Stimulated activated CD4-positive, alpha-beta T cell treated with anti-CD3 and anti-CD28 coated beads, TNF-alpha, amount 100 ng/mL, for 4 hours (primary cell): ENCODE measurements around the gene GYPA.
"Not testable (repeated sequence)": the region's sequence is repeated elsewhere in the genome, so short reads cannot be mapped to it uniquely, and the experiment has no call there.

Experiments
- DNase-seq, 3 experiments: peaks; one replicate each; pipeline ENCODE4 v3.0.0-alpha.2; 2020; ENCODE audit warnings: low read depth in 3 of 3

GYPA gene

DNA sequence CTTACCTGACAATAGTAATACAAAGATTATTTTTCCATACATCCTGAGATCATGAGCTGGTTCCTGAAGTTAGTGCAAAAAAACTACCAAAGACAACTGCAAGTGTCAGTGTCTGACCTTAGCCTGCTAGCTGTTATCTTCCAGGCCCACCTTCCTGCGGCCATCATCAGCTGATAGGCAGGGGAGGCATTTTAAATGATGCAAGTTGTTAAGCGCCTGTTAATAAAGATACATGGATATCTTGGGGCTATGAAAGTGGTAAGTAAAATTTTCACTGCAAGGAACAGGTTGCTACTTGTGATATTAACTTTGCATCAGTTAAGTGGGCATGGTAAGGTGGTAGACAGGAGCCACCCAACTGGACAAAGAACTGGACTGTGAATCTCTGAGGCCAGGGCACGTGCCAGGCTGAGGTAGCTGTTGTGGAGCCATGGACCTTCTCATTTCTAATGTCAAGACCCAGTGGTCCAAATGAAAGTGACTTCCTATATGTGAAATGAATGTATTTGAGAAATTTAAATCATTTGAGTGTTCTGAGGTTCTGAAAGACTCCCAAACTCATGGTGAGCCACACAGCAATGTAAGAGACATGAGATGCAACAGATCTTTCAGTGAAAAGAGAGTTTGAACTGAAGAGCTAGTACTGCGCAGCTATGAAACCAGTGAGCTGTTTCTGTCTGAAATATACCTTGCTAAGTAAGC, at the start of gene GYPA:
TSS of gene GYPA (minus strand) at position 125 of the 702 bp plus-strand sequence. CDS start at position 42, 83 bp downstream.
- DNase-seq: not testable (repeated sequence)

DNA sequence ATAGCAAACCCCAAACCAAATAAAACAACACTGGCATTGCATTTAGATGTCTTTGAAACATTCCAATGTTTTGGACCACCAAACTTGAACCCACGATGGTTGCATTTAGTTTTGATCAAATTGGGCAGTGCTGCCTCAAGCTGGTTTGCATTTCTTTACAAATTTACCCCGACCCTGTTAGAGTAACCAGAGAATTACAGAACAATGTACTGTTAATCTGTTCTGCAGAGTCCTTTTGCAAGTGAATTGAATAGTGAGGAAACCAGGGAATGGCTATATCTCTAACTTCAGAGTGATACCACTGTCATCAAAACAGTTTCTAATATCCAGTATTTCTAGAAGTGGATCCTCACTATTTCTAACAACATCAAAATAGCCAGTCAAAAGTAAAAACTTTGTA, 49.5 kb upstream of the GYPA start:
- no peak for DNase-seq

DNA sequence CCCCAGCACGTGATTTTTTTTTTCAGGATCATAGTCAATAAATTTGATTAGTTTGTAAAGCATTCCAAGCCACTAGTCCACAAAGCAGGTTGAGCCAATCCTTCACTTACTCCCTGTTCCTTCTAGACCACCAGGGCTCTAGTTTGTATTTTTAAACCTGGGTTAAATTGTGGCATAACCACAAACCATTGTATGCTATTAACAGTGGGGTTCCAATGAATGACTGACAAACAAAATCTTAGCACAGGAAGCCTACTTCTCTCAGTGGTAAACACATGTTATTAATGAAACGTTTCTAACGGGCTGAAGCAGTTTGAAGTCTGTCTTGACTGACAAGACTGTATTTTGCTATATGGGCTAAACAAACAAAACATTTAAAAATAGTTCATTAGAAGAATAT, 48.6 kb upstream of the GYPA start:
- DNase-seq: no peak

DNA sequence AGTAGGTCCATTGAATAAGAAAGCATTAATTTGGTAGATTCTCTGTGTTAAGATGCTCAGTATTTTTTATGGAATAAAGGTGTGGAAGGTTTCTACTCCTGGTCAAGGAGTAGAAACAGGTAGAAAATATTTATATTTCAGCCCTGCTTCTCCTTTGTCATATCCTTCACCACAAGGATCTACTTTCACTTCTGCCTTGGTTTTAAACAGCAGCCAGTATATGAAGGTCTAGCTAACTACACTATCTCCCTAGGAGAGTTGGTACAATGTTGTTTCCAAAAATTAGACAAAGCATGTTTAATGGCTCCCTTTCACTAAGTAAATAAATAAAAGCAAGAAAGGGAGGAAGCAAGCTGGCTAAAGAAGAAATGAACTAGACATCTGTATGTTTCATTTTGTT, 44.6 kb upstream of the GYPA start:
- DNase-seq: no peak

DNA sequence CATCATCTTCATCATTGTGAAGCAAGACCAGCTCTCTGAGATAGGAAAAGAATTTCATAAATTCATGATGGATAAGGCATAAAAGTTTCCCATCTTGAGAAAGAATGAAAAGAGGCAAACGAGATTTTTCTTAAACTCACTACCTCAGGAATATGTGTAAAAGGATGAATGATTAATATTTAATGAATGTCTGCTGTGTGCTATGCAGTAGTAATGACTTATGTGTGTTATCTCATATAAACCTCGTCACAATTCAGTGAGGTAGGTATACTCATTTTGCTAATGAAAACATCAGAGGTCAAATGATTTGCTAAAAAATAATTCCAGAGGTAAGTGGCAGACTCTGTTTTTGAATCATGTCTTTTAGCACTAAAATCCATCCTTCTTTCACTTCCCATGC, 42.6 kb upstream of the GYPA start:
- DNase-seq: no peak

DNA sequence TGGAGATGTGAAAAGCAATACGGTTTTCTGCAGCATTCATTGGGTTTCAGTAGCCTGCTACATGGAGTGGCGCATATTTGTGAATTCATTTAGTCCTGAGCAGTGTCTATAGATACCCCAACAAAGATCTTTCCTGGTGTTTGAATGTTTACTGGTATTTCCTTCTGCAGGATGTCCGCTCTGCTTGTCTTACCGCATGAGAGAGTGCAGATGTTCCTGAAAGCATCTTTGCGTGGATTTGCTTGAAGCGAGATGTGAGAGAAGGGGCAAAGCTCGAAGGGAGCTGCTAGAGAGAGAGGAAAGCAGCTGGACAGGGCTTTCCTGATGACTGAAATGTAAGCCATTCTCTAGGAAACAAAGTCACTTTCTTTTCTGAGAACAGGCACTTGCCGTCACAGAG, 40.9 kb upstream of the GYPA start:
- no peak for DNase-seq

DNA sequence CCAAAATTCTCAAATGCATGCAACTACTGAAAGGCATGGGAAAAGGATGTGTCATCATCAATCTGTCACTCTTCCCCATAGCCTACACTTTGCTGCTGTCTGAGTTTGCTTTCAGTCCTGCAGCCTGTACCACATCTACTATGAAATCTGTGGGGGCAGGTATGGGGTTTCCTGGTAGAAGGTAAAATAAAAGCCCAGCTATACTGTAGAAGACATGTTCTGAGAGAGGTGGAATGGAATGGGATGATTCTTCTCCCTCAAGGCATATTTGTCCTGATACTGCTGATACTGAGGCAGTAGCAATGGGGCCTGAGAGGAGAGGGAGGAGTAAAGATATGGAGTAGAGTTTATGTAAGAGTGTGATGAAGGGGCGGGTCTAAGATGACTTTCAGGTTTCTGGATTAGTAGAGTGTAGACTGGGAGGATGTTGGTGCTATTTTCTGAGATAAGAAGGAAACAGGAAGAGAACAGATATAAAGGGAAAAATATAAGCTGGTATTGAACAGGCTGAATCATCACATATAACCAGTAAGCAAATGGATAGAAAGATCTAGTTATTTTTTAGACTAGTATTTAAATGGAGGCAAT, 38.7 kb upstream of the GYPA start:
- no peak for DNase-seq

DNA sequence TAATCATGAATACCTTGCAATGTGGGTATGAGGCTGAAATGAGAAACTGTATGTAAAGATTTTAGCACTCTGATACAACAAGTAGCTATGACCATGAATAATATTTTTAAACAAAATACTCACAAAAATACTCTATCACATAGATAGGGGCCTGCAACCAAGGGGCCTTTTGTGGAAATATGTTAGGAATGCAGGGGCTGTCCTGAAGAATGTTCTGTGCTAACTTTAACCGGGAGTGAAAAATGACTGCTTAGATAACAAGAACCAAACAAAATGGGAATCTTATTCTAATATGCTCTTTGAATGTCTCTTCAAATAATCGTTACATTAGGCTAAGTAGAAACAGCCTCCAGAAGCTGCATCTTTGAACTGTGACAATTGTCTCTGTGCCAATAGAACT, 37.9 kb upstream of the GYPA start:
- DNase-seq: no peak

DNA sequence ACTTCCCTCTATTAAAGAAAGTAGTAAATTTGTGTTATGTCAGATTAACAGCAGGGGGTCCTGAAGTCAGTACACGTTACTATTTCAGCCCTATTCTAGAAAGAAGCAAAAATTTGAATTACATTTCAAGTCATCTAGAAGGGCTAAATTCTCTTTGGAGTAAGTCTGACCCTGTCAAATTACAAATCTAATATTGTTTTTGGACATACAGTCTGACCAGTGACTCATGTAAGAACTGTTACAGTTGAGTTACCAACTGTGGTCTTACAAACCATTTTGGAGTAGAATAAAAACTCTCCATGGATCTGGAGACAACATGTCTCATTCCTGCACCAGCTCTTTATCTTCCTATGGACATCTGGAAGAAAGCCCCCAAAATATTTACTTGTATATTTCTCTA, 36.0 kb upstream of the GYPA start:
- no peak for DNase-seq

DNA sequence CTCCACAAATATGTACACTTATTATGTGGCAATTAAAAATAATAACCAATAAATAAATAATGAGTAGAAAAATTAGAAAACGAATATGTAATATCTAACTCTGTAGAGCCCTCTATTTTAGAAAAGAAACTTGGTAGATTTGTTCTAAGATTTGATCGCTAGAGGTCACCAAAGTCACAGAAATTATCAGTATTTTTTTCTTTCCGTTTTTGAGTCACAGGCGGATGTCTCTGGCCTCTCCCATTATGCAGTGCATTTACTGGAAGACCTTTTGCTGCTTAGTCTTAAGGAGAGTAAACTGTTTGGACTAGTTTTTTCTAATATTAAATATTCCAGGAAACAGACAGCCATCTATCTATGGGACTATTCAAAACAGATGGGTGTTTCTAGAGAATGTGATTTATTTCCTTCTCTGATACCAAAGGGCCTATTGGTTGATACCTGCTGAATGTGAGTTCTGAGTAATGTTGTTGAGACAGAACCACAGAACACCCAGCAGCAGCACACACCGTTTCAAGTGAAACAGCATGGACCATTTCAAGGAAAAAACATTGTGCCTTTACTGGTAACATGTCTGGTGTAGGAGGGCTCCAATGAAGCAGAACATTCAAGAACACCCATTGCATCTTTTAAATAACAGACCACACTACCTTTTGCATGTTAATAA, 34.0 kb upstream of the GYPA start:
- DNase-seq: no peak

DNA sequence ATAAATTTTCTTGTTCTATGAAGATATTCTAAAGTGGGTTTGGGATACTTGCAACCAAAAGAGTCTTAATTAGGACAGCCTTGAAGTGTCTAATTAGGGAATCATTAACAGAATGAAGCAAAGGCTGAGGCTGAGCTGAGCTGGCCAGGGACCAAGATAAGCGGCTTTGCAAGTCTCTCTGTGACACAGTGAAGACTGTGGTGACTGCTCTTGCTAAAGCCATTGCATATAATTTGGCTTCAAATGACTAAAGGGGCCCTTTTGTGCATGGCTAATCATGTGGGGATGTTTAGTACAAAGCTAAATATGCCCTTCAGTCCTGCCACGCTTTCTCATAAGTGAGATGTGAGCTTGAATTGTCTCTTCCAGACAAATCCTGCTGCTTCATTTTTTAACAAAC, 31.2 kb upstream of the GYPA start:
- DNase-seq: no peak

DNA sequence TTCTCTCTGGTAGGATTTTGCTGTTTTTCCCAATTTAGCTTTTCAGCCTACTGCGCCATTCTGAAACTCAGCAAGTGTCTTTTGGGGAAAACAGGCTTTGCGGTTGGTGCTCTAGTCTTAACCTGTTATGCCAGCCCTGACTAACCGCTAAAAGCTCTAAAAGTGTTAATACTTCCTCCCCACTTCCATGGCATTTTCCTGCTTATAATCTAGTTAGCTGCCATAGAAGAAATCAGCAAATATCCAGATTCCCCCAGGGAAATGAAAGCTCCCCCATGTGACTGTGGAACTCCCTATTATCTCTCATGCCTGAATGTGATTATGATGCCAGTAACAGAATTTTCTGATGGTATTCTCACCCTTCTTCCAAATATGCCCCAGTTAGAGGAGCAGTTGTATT, 28.7 kb upstream of the GYPA start:
- DNase-seq: no peak

DNA sequence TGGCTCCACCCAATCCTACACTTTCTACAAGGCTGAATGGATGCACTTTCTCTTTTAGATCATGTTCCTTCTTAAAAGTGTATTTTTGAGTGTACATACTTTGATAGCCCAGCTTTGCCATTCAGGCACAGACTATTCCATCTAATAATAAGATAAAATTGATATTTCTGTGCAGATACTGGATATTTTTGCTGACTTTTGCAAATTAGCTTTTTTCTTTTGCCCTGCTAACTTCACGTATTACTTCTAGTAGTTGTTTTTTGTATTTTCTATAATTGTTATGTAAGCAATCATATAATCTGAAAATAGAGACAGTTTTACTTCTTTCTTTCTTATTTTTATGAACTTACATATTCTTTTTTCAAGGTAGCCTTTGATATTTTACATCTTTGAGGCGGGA, 13.5 kb upstream of the GYPA start:
- DNase-seq: no peak

DNA sequence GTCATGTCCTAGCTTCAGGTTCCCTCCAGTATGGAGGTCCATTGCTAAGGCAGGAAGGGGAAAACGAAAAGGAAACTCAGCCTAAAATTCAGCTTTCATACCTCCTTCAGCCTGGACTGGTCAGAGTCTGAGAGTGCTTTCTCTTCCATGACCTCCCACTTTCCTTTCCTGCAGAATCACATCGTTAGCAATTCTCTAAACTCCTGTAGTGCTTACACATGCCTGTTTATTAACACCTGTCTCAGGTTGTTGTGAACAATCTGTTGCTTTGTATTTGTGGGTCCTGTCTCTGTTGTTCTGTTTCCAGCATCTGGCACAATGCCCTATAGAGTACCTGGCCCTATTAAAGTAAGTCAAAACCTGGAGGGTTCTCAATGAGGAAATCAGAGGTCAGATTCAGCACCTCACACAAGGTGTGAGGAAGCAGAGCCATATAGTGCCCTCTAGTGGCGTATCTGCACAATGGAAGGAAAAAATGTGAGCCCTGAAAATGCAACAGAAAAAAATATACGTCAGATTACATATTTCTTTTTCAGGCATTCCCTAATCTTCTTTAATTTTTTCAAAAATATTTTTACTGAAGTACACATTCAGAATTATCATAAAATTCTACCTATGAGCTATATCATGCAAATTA, 2.3 kb upstream of the GYPA start:
- DNase-seq: not testable (repeated sequence)

DNA sequence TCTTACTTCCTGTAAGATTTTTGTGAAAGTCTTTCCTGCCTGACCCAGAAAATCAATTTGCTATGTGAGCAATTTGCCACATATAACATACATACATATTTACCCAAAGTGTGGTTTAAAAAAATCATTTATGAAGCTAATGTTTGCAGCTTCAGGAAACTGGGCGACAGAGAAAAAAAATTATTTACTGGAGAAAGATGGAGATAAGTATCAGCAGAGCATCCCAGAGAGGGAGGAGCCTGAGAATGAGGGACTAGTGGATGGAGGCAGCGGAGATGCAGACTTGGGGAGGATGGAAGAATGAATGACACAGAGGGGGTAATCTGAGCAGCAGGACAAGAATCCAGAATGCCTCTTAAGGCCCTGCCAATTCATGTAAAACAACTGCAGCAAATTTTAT, 975 bp upstream of the GYPA start:
- DNase-seq: no peak

DNA sequence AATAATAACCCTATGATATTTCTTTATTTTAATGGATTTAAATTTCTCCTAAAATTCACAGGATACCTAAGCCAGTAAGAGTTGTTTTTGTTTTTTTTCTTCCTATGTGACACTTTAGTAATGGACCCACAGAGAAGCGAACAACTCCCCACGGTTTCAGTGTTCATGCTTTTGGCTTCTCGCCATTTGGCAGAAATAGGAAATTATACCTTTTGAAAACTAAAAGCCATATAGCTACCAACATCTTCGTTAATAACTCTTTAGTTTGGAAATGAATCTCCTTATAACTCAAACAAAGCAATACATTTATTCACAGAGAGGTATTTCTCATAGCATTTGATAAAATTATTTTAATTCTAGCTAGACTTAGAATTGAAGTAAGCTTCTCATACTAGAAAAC, 527 bp downstream of the GYPA start:
- not testable (repeated sequence) for DNase-seq

DNA sequence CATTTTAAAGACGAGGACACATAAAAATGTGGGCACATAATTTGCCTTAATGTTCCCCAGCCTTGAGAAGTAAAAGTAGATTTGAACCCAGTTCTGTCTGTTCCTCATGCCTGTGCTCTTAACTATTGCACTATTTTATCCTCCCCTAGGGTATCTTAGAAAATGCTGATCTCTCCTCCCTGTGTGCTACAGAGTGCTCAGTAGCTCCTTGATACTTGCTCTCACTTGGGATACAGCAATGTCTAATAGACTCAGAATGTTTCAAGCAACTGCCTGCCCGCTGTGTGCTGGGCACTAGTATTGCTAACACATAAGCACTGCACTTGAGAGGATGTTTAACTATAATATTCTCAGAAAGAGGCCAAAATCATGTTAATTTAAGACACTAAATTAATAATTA, 971 bp downstream of the GYPA start:
- not testable (repeated sequence) for DNase-seq

DNA sequence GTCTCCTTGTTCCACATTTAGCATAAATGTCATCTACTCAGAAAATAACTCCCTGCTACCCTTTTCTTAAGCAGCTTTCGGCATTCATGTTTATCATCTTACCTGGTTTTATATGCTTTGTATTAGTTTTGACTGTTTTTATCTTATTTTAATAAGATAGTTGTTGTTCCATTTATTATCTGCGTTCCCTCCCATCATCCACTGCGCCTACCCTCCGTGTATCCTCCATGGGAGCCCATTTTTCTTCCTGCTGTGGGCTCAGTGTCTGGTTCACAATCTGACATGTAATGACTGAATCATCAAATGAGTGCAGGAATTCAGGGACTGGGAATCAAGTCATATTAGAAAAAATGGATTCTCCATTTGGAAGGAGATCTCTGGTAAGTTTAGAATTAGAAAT, 2.3 kb downstream of the GYPA start:
- not testable (repeated sequence) for DNase-seq

DNA sequence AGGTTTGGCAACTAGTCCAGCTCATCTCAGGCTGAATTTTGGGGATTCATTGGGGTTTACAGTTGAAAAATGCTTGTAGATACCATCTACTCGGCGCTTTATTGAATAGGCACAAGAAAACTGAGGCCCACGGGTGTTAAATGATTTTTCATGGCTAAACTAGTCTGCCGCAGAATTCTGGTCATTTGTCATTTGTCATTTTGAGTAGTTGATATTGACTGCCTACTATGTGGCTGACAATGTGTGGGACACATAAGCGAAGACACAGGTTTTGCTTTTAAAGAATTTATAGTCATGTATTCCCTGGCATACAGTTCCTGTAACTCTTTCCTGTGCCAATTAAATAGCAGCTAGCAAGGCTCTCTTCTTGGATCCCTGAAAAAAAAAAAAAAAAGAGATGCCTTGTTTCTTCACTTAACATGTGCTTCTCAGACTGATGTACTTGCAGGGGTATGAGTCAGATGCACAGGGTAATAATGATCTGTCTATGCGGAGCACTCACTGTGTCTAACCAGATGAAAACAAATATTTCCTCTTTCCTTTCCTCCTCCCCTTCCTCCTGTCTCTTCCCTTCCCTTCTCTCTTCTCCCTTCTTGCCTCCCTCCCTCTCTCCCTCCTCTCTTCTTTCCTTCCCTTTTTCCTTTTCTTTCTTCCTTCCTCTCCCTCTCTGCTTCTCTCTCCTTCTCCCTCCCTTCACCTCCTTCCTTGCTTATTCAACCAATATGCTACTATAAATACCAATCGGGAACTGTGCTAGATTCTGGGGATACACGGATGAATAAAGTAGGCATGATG, 3.2 kb downstream of the GYPA start:
- not testable (repeated sequence) for DNase-seq

DNA sequence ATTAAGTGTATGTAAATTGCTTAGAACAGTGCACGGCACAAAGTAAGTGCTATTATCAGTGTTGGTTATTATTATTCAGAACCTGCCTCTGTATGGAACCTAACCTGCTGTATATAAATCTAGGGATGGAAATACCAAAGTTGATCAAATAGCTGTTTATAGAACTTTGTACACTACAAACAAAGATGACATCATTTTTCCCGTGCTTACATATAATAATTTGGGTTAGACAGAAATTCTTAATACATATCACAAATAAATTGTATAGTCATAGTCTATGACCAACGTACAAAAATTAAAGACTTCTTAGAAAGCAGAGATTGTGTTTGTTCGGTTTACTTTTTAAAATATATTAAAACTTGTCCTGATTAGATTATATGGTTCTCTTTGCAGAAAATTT, 4.3 kb downstream of the GYPA start:
- DNase-seq: not testable (repeated sequence)

DNA sequence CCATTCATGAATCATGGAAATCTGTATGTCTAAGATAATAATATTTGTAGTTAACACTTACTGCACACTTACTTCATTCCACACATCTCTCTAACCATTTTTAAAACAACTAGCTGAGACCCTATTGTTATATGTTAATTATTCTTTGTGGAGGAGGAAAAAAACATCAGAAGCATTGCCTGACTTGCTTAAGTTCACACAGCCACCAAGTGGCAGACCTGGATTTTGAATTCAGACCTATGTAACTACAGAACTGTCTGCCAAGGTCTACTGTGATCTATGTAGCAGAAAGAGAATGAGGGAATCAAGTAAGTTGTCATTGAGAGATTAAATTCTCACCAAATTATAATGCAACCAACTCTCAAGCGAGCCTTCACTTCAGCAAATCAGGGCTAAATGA, 10.4 kb downstream of the GYPA start:
- not testable (repeated sequence) for DNase-seq

DNA sequence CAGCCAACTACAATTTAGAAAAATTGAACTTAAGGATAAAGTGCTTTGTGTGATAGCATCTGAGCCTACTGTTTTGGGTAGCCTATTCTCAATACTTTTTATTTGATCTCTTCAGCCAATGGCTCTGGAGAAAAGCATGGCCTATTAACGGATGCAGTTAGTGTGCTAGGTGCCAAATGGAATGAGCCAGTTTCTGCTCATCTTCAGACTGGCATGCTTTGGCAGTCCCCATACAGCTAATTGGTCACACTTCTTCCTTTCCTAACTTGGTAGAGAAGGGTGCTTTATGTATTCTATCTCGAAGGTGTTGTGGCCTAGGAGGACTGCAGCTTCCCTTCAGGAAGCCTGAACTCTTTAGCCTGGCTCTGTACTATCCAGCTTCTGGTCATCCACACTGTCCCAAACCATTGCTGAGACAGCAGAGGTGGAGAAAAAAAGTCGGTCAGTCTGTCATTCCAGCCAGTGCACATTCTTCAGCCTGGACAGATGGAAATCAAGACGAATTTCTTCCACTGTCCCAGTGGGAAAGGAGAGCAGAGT, 11.1 kb downstream of the GYPA start:
- not testable (repeated sequence) for DNase-seq
